ENCODE data around the gene PSG3. TPM values are rescaled to one million over a fixed set of nuclear protein-coding genes. Genes with fewer than 3 reads are reported as not detected.
"Not testable (repeated sequence)": the region's sequence is repeated elsewhere in the genome, so short reads cannot be mapped to it uniquely, and the experiment has no call there.

The PSG3 gene
- total RNA-seq, 1 donor from 2014 or later: not detected

GRCh38 chr19:42762789-42763188, 22.5 kb upstream of the PSG3 start:
- Mint-ChIP-seq H3K9me3 (ENCODE audit: low read depth) (peaks cover 47% of the 10 kb centered on the region), H3K27me3 (no peaks in the 10 kb centered on the region), H3K4me1 (ENCODE audit: low read depth) (no peaks in the 10 kb centered on the region), H3K36me3 (ENCODE audit: insufficient read depth) (peaks cover 3% of the 10 kb centered on the region), H3K4me3 (ENCODE audit: low read depth) (no peak overlapping the region), H3K27ac (no peak overlapping the region)
- no peak for DNase-seq (ENCODE audit: low spot score, unreplicated experiment)
- TF ChIP-seq, protein P1, sequence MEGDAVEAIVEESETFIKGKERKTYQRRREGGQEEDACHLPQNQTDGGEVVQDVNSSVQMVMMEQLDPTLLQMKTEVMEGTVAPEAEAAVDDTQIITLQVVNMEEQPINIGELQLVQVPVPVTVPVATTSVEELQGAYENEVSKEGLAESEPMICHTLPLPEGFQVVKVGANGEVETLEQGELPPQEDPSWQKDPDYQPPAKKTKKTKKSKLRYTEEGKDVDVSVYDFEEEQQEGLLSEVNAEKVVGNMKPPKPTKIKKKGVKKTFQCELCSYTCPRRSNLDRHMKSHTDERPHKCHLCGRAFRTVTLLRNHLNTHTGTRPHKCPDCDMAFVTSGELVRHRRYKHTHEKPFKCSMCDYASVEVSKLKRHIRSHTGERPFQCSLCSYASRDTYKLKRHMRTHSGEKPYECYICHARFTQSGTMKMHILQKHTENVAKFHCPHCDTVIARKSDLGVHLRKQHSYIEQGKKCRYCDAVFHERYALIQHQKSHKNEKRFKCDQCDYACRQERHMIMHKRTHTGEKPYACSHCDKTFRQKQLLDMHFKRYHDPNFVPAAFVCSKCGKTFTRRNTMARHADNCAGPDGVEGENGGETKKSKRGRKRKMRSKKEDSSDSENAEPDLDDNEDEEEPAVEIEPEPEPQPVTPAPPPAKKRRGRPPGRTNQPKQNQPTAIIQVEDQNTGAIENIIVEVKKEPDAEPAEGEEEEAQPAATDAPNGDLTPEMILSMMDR (IDR thresholded peaks at IDR 0.05; ENCODE audit: unreplicated experiment): no peak

- not testable (repeated sequence) for H3K27me3 Mint-ChIP-seq; H3K4me3 Mint-ChIP-seq (ENCODE audit: low read depth); H3K27ac Mint-ChIP-seq; H3K36me3 Mint-ChIP-seq (ENCODE audit: insufficient read depth); DNase-seq (ENCODE audit: low spot score, unreplicated experiment); H3K4me1 Mint-ChIP-seq (ENCODE audit: low read depth)
- peaks cover 46% of the 10 kb centered on the region for H3K9me3 Mint-ChIP-seq (ENCODE audit: low read depth)
These were observed 21.6 kb upstream of the PSG3 start for GRCh38 chr19:42761924-42762295.

DNA sequence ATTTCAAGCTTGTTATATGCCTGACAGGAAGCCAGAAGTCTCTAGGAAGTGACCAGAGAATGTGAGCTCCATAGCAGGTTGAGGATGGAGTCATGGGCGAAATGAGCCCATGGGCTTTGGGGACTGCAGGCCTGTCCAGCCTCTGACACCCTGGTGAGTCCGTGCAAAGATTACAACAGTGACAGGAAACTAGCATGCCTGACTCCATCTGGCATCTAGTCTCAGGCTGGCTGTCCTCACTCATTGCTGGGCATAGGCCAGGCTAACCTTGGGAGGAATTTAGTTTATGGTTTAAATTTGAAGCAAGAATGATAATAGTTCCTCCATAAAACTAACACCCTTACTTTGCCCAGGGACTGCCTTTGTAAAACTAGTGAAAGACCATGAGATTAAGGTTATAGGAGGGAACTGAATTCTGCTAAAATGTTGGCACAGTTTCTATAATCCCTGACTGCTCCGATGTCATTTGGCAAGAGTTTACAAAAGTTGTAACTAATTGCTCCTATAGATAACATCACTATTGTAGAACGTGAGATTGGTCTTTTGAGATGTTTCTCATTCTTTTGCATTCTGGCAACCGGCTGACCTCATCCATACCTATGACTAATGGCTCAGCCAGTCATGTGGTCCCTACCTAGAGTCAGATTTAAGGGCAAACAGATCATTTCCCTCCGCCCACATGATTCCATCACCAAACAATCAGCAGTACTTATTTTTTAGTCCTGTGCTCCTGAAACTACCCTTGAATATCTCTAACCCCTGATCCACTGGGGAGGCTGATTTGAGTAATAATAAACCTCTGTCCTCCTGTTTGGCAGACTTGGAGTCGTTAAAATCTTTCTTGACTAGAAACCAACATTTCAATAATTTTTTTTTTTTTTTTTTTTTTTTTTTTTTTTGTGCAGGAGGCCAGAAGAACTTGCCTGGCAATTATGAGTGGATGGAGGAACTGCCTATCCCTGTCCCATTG, 21.0 kb upstream of the PSG3 start:
- H3K27ac Mint-ChIP-seq; DNase-seq (ENCODE audit: low spot score, unreplicated experiment); H3K27me3 Mint-ChIP-seq; H3K36me3 Mint-ChIP-seq (ENCODE audit: insufficient read depth); H3K4me1 Mint-ChIP-seq (ENCODE audit: low read depth); H3K4me3 Mint-ChIP-seq (ENCODE audit: low read depth): not testable (repeated sequence)
- H3K9me3 Mint-ChIP-seq (ENCODE audit: low read depth): peaks cover 44% of the 10 kb centered on the region

GRCh38 chr19:42758667-42759066, 18.4 kb upstream of the PSG3 start:
- H3K27ac Mint-ChIP-seq; DNase-seq (ENCODE audit: low spot score, unreplicated experiment); H3K27me3 Mint-ChIP-seq; H3K4me3 Mint-ChIP-seq (ENCODE audit: low read depth); H3K4me1 Mint-ChIP-seq (ENCODE audit: low read depth); H3K36me3 Mint-ChIP-seq (ENCODE audit: insufficient read depth): not testable (repeated sequence)
- peaks cover 44% of the 10 kb centered on the region for H3K9me3 Mint-ChIP-seq (ENCODE audit: low read depth)

DNA sequence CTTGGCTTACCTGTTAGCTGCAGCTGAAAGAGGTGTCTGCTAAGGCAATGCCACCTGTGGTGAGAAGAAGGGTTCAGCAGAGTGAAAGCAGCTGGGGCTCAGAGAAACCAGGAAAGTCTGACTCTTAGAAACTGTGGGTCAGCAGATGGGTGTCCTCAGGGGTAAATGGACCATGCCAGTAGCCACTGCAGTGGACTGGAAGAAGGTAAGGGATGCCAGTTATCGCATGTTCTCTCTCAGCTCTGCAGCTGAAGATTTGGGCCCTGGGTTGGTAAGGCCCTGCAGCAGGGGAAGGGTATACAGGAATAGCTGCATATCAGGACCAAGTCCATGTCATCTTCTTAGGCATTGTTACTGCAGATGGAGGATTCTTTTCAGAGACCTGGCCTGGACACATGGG, 12.0 kb upstream of the PSG3 start:
- peaks cover 50% of the 10 kb centered on the region for H3K9me3 Mint-ChIP-seq (ENCODE audit: low read depth)
- H3K36me3 Mint-ChIP-seq (ENCODE audit: insufficient read depth); H3K4me1 Mint-ChIP-seq (ENCODE audit: low read depth); DNase-seq (ENCODE audit: low spot score, unreplicated experiment); H3K27ac Mint-ChIP-seq; H3K27me3 Mint-ChIP-seq; H3K4me3 Mint-ChIP-seq (ENCODE audit: low read depth): not testable (repeated sequence)

- H3K36me3 Mint-ChIP-seq (ENCODE audit: insufficient read depth); DNase-seq (ENCODE audit: low spot score, unreplicated experiment); H3K4me1 Mint-ChIP-seq (ENCODE audit: low read depth); H3K27me3 Mint-ChIP-seq; H3K4me3 Mint-ChIP-seq (ENCODE audit: low read depth); H3K27ac Mint-ChIP-seq: not testable (repeated sequence)
- peaks cover 63% of the 10 kb centered on the region for H3K9me3 Mint-ChIP-seq (ENCODE audit: low read depth)
These were observed 1.7 kb upstream of the PSG3 start for GRCh38 chr19:42741726-42742607.

- not testable (repeated sequence) for H3K4me3 Mint-ChIP-seq (ENCODE audit: low read depth)
These were observed 2.7 kb downstream of the PSG3 start for GRCh38 chr19:42737581-42738011.

DNA sequence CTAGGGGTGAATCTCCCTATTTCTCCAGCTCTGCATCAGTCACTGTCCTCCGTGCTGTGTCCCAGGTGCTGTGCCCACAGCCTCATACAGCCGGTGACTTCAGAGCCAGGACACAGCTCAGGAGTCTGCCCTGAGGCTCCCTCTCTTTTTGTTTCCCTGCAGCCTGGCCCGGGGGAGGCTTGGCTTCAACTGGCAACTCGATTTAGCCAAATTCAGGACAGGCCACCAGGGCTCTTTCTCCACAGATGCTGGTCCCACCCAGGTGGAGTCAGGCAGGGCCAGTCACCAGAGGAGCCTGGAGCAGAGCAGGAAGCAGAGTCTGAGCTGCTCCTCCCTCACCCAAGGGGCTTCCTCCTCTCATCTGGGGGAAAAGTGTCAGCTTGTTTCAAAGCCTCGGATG, 11.9 kb downstream of the PSG3 start:
- H3K36me3 Mint-ChIP-seq (ENCODE audit: insufficient read depth); H3K4me3 Mint-ChIP-seq (ENCODE audit: low read depth); H3K27me3 Mint-ChIP-seq; H3K4me1 Mint-ChIP-seq (ENCODE audit: low read depth); H3K27ac Mint-ChIP-seq; DNase-seq (ENCODE audit: low spot score, unreplicated experiment): not testable (repeated sequence)
- H3K9me3 Mint-ChIP-seq (ENCODE audit: low read depth): peaks cover 52% of the 10 kb centered on the region

More at GRCh38 chr19:42737581-42738011, 2.7 kb downstream of the PSG3 start:
- not testable (repeated sequence) for H3K36me3 Mint-ChIP-seq (ENCODE audit: insufficient read depth); DNase-seq (ENCODE audit: low spot score, unreplicated experiment); H3K27me3 Mint-ChIP-seq; H3K4me1 Mint-ChIP-seq (ENCODE audit: low read depth); H3K27ac Mint-ChIP-seq
- H3K9me3 Mint-ChIP-seq (ENCODE audit: low read depth): peaks cover 64% of the 10 kb centered on the region

DNA sequence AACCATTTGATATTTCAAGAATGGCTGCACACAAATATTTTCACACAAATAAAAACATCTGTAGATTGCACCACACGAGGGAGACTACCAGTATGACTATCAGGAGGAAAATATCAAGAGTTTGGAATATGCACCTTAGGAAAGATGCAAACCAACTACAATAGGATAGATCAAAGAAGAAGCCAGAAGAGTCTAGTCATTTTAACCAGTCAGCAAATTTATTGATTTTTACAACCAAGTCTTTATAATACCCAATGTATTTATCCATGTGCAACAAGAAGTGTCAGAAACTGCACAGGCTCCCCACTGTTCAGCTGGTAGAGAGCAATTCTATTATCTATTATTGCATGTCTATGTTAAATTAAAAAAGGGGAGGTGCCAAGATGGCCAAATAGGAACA, 26.3 kb downstream of the PSG3 start:
- not testable (repeated sequence) for H3K36me3 Mint-ChIP-seq (ENCODE audit: insufficient read depth); H3K4me3 Mint-ChIP-seq (ENCODE audit: low read depth); DNase-seq (ENCODE audit: low spot score, unreplicated experiment); H3K4me1 Mint-ChIP-seq (ENCODE audit: low read depth); H3K27ac Mint-ChIP-seq; H3K27me3 Mint-ChIP-seq
- peaks cover 60% of the 10 kb centered on the region for H3K9me3 Mint-ChIP-seq (ENCODE audit: low read depth)

- H3K9me3 Mint-ChIP-seq (ENCODE audit: low read depth): peaks cover 64% of the 10 kb centered on the region
- not testable (repeated sequence) for H3K4me3 Mint-ChIP-seq (ENCODE audit: low read depth); DNase-seq (ENCODE audit: low spot score, unreplicated experiment); H3K27ac Mint-ChIP-seq; H3K36me3 Mint-ChIP-seq (ENCODE audit: insufficient read depth); H3K27me3 Mint-ChIP-seq; H3K4me1 Mint-ChIP-seq (ENCODE audit: low read depth)
These were observed 27.5 kb downstream of the PSG3 start for GRCh38 chr19:42712753-42713152.

DNA sequence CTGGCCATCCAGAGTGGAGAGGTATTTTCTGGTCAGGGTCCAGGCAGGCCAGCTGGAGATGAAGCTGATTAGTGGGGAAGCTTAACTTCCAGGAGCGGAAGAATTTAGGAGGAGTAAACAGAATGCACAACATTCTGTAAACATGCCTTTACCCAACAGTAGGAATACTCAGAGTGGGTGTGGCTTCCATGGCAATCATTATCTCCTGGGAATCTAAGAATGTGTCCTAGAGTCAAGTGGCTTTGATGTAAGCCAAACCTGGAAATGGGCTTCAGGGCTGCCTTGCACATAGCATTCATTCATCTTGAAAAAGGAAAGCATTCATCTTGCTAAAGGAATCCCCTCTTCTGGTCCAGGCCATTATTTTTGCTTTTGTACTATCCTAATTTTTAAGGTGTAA, 29.3 kb downstream of the PSG3 start:
- not testable (repeated sequence) for DNase-seq (ENCODE audit: low spot score, unreplicated experiment)
- peaks cover 62% of the 10 kb centered on the region for H3K9me3 Mint-ChIP-seq (ENCODE audit: low read depth)

More for the DNA sequence above, 29.3 kb downstream of the PSG3 start:
- not testable (repeated sequence) for H3K27me3 Mint-ChIP-seq; H3K27ac Mint-ChIP-seq; H3K36me3 Mint-ChIP-seq (ENCODE audit: insufficient read depth); H3K4me1 Mint-ChIP-seq (ENCODE audit: low read depth); H3K4me3 Mint-ChIP-seq (ENCODE audit: low read depth)

Measured in progenitor cell of endocrine pancreas (in vitro differentiated cells).